Measurements from ENCODE around the gene CADM2.

DNA sequence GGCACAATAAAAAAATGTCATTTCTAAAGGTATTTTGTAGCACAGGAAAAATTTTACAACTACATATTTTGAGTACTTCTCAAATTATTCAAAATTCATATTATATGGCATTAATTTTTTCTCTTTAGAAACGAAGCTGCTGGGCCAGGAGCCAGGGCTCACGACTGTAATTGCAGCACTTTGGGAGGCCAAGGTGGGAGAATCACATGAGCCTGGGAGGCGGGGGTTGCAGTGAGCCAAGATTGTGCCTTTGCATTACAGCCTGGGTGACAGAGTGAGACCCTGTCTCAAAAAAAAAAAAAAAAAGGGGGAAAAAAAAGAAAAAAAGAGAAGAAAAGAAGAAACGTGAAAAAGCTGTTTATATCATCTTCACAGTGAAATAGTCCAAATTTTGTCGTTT lies 62.0 kb downstream of the CADM2 start:
- TF ChIP-seq, protein P1, sequence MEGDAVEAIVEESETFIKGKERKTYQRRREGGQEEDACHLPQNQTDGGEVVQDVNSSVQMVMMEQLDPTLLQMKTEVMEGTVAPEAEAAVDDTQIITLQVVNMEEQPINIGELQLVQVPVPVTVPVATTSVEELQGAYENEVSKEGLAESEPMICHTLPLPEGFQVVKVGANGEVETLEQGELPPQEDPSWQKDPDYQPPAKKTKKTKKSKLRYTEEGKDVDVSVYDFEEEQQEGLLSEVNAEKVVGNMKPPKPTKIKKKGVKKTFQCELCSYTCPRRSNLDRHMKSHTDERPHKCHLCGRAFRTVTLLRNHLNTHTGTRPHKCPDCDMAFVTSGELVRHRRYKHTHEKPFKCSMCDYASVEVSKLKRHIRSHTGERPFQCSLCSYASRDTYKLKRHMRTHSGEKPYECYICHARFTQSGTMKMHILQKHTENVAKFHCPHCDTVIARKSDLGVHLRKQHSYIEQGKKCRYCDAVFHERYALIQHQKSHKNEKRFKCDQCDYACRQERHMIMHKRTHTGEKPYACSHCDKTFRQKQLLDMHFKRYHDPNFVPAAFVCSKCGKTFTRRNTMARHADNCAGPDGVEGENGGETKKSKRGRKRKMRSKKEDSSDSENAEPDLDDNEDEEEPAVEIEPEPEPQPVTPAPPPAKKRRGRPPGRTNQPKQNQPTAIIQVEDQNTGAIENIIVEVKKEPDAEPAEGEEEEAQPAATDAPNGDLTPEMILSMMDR (IDR thresholded peaks at IDR 0.05), result no peak
- no peak for TF ChIP-seq EZH2 (IDR thresholded peaks at IDR 0.05)

Data from neural progenitor cell (in vitro differentiated cells).